H1 (cell line): Measurements from ENCODE around the gene GJB3.

ENCODE experiments used
- CHD1 ChIP-seq: IDR thresholded peaks from 2 replicates; pipeline ENCODE4 v1.6.1; 2012; ENCODE audit warnings: low read depth, low read length, improper control_type of control experiment
- EZH2 ChIP-seq: fragments of 200-600 bp; sonication (generic); IDR thresholded peaks from 2 replicates; pipeline ENCODE4 v1.7.1; 2012; ENCODE audit warnings: low read depth, mild to moderate bottlenecking, moderate library complexity, low read length, inconsistent platforms; ENCODE audit not compliant: severe bottlenecking
- HDAC2 ChIP-seq, 2 experiments: fragments of 300-600 bp in 1 of 2; sonication (generic) in 1 of 2; IDR thresholded peaks; 2 replicates each; pipeline ENCODE4 v1.6.1; 2011 to 2012; ENCODE audit warnings: low read depth in 2 of 2, low read length in 2 of 2, mild to moderate bottlenecking in 2 of 2, moderate library complexity in 2 of 2, borderline replicate concordance in 1 of 2, inconsistent platforms in 1 of 2
- JUN ChIP-seq: IDR thresholded peaks from 2 replicates; pipeline ENCODE4 v1.6.1; 2011; ENCODE audit warnings: low read depth, mild to moderate bottlenecking, improper control_type of control experiment, low read length
- KDM1A ChIP-seq: fragments of 200-600, 300-600 bp; sonication (generic); IDR thresholded peaks from 2 replicates; pipeline ENCODE4 v1.7.1; 2016; ENCODE audit warnings: mild to moderate bottlenecking, low read length, borderline replicate concordance
- POLR2A ChIP-seq, 2 experiments: IDR thresholded peaks; 1 replicate in 1 of 2; 2 replicates in 1 of 2; pipeline ENCODE4 v1.6.1; 2011; ENCODE audit warnings: low read depth in 2 of 2, low read length in 2 of 2, mild to moderate bottlenecking in 2 of 2; ENCODE audit errors: control extremely low read depth in 1 of 2
- POLR2AphosphoS5 ChIP-seq: IDR thresholded peaks from 2 replicates; pipeline ENCODE4 v1.6.1; 2011; ENCODE audit warnings: low read depth, low read length
- RAD21 ChIP-seq, 2 experiments: IDR thresholded peaks in 1 of 2; conservative IDR thresholded peaks in 1 of 2; 2 replicates each; pipeline ENCODE4 v1.6.1; 2011; ENCODE audit warnings: low read depth in 2 of 2, low read length in 2 of 2, improper control_type of control experiment in 1 of 2, inconsistent platforms in 1 of 2, mild to moderate bottlenecking in 1 of 2, moderate library complexity in 1 of 2
- TF ChIP-seq, protein P1 (sequence below), 3 experiments: IDR thresholded peaks; 1 replicate in 2 of 3; 2 replicates in 1 of 3; pipeline versions ENCODE4 v1.5.1 to v1.6.1; 2011; ENCODE audit warnings: low read length in 3 of 3, mild to moderate bottlenecking in 3 of 3, inconsistent platforms in 2 of 3, low read depth in 1 of 3, moderate library complexity in 1 of 3; ENCODE audit not compliant: insufficient read depth in 1 of 3; ENCODE audit errors: control extremely low read depth in 1 of 3
- TF ChIP-seq, protein P2 (sequence below): IDR thresholded peaks from 2 replicates; pipeline ENCODE4 v1.6.1; 2012; ENCODE audit warnings: low read length, inconsistent platforms

GRCh38 chr1:34759503-34760357 is 21.3 kb upstream of the GJB3 start, which contains the start of gene GJB4:
- TF ChIP-seq, protein P1, sequence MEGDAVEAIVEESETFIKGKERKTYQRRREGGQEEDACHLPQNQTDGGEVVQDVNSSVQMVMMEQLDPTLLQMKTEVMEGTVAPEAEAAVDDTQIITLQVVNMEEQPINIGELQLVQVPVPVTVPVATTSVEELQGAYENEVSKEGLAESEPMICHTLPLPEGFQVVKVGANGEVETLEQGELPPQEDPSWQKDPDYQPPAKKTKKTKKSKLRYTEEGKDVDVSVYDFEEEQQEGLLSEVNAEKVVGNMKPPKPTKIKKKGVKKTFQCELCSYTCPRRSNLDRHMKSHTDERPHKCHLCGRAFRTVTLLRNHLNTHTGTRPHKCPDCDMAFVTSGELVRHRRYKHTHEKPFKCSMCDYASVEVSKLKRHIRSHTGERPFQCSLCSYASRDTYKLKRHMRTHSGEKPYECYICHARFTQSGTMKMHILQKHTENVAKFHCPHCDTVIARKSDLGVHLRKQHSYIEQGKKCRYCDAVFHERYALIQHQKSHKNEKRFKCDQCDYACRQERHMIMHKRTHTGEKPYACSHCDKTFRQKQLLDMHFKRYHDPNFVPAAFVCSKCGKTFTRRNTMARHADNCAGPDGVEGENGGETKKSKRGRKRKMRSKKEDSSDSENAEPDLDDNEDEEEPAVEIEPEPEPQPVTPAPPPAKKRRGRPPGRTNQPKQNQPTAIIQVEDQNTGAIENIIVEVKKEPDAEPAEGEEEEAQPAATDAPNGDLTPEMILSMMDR (IDR thresholded peaks at IDR 0.05; ENCODE audit: control extremely low read depth in 1 of 3, insufficient read depth in 1 of 3, low read depth in 1 of 3, low read length in 3 of 3): peak; percentile 6 to 47 (median 28); a peak in 2 of 4 replicates
- no peak for TF ChIP-seq EZH2
- TF ChIP-seq, protein P2, sequence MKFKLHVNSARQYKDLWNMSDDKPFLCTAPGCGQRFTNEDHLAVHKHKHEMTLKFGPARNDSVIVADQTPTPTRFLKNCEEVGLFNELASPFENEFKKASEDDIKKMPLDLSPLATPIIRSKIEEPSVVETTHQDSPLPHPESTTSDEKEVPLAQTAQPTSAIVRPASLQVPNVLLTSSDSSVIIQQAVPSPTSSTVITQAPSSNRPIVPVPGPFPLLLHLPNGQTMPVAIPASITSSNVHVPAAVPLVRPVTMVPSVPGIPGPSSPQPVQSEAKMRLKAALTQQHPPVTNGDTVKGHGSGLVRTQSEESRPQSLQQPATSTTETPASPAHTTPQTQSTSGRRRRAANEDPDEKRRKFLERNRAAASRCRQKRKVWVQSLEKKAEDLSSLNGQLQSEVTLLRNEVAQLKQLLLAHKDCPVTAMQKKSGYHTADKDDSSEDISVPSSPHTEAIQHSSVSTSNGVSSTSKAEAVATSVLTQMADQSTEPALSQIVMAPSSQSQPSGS: no peak
- TF ChIP-seq JUN: no peak
- TF ChIP-seq HDAC2 (IDR thresholded peaks at IDR 0.05; ENCODE audit: borderline replicate concordance in 1 of 2, low read depth in 2 of 2, low read length in 2 of 2): no peak
- no peak for TF ChIP-seq CHD1
- no peak for TF ChIP-seq POLR2AphosphoS5
- no peak for TF ChIP-seq RAD21 (IDR thresholded peaks at IDR 0.05 in 1 of 2, conservative IDR thresholded peaks at IDR 0.05 in 1 of 2; ENCODE audit: low read depth in 2 of 2, low read length in 2 of 2)
- no peak for TF ChIP-seq KDM1A
- TF ChIP-seq POLR2A (IDR thresholded peaks at IDR 0.05; ENCODE audit: control extremely low read depth in 1 of 2, low read depth in 2 of 2, low read length in 2 of 2): no peak
